Stomach smooth muscle (tissue), 2 donors: ENCODE measurements around the gene DNAJB8.

Experiments
- H3K27ac ChIP-seq: one replicate; pipeline ENCODE4 v1.7.0; 2013; ENCODE audit warnings: mild to moderate bottlenecking, low read length, inconsistent platforms
- H3K27me3 ChIP-seq, 2 donors: one replicate each; pipeline ENCODE4 v1.7.0; 2013; ENCODE audit warnings: low read length in 2 of 2; ENCODE audit not compliant: insufficient read depth in 2 of 2, control insufficient read depth in 1 of 2
- H3K36me3 ChIP-seq, 2 donors: one replicate each; pipeline ENCODE4 v1.7.0; 2013; ENCODE audit warnings: low read length in 2 of 2; ENCODE audit not compliant: control insufficient read depth in 2 of 2, insufficient read depth in 2 of 2
- H3K4me1 ChIP-seq: one replicate; pipeline ENCODE4 v1.7.0; 2013; ENCODE audit warnings: low read length; ENCODE audit not compliant: control insufficient read depth, insufficient read depth
- H3K4me3 ChIP-seq, 2 donors: one replicate each; pipeline ENCODE4 v1.7.0; 2013; ENCODE audit warnings: low read length in 2 of 2
- H3K9ac ChIP-seq, 2 donors: one replicate each; pipeline ENCODE4 v1.7.0; 2013; ENCODE audit warnings: low read length in 2 of 2, mild to moderate bottlenecking in 1 of 2
- H3K9me3 ChIP-seq, 2 donors: one replicate each; pipeline ENCODE4 v1.7.0; 2013; ENCODE audit warnings: low read length in 2 of 2; ENCODE audit not compliant: control insufficient read depth in 2 of 2
- donor health status: healthy.
- donor health status: Pancreatic carcinoma.

DNAJB8 gene

GRCh38 chr3:128425142-128425845 is 41.4 kb downstream of the DNAJB8 start:
- H3K4me1 ChIP-seq: peaks cover 10% of the 10 kb centered on the region
- peaks cover 4 to 27% of the 10 kb centered on the region in 2 donors for H3K27me3 ChIP-seq
- H3K9ac ChIP-seq: no peak overlapping the region
- no peaks in the 10 kb centered on the region for H3K36me3 ChIP-seq
- H3K4me3 ChIP-seq: no peak overlapping the region
- H3K27ac ChIP-seq: no peak overlapping the region
- no peaks in the 10 kb centered on the region for H3K9me3 ChIP-seq

DNA sequence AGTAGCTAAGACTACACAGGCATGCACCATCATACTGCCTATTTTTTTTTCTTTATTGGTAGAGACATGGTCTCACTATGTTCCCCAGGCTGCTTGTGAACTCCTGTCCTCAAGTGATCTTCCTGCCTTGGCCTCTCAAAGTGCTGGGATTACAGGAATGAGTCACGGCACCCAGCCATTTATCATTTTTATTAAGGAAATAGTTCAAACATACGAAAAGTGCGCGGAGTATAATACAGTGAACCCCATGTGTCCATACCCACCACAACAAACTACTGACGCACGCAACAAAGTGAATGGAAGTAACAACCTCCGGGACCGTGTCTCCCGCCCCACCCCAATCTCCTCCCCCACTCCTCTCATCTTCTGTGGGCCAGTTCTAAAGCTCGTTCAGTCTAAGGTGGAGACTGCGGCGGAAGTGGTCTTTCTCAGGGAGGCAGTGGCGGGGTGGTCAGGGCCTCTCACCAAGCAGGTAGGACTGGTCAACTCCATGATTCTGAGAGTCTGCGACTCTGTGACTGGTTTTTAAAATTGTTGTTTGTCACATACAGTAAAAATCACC is 42.1 kb downstream of the DNAJB8 start:
- Histone ChIP-seq H3K9ac (no peak overlapping the region), H3K4me1 (peaks cover 10% of the 10 kb centered on the region), H3K36me3 (no peaks in the 10 kb centered on the region), H3K9me3 (no peaks in the 10 kb centered on the region), H3K27ac (no peak overlapping the region), H3K27me3 (peaks cover 2 to 26% of the 10 kb centered on the region in 2 donors), H3K4me3 (no peak overlapping the region)

DNA sequence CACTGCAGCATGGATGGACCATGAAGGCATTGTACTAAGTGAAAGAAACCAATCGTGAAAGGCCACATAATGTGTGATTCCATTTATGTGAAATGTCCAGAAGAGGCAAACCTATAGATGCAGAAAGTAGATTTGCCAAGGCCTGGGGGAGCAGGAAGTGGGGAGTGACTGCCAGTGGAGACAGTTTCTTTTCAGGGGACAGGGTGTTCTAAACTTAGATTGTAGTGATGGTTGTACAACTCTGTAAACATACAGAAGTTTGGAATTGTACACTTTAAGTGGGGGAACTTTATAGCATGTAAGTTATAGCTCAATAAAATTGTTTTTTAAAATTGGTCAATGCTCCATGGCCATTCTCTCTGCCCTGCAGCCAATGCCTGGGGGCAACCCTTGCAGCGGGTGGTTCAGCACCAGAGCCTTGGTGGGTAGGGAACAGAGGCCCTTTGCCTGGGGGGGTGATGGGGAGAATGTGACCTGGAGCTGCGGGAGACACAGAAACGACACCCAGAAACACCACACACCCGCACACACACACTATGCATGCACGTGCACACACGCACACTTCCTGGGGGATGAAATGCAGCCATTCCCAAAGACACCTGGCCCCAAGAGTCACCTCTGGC is 43.1 kb downstream of the DNAJB8 start:
- Histone ChIP-seq H3K27ac (no peak overlapping the region), H3K4me3 (no peak overlapping the region)

GRCh38 chr3:128422762-128423524 is 43.7 kb downstream of the DNAJB8 start:
- Histone ChIP-seq H3K9me3 (peaks cover 0 to 4% of the 10 kb centered on the region in 2 donors), H3K9ac (no peak overlapping the region), H3K27ac (no peak overlapping the region), H3K36me3 (no peaks in the 10 kb centered on the region), H3K27me3 (peaks cover 0 to 19% of the 10 kb centered on the region in 2 donors), H3K4me1 (peaks cover 10% of the 10 kb centered on the region), H3K4me3 (no peak overlapping the region)

More for the DNA sequence above, 43.1 kb downstream of the DNAJB8 start:
- H3K4me1 ChIP-seq: peaks cover 10% of the 10 kb centered on the region
- no peaks in the 10 kb centered on the region for H3K36me3 ChIP-seq
- H3K9ac ChIP-seq: no peak overlapping the region
- peaks cover 0 to 26% of the 10 kb centered on the region in 2 donors for H3K27me3 ChIP-seq
- peaks cover 0 to 4% of the 10 kb centered on the region in 2 donors for H3K9me3 ChIP-seq

- peaks cover 0 to 4% of the 10 kb centered on the region in 2 donors for H3K9me3 ChIP-seq
- H3K9ac ChIP-seq: no peak overlapping the region
- H3K27me3 ChIP-seq: peaks cover 0 to 12% of the 10 kb centered on the region in 2 donors
- H3K4me3 ChIP-seq: no peak overlapping the region
- no peaks in the 10 kb centered on the region for H3K36me3 ChIP-seq
- no peak overlapping the region for H3K27ac ChIP-seq
- H3K4me1 ChIP-seq: peaks cover 10% of the 10 kb centered on the region
Measured at GRCh38 chr3:128421966-128422365, 44.7 kb downstream of the DNAJB8 start.

- H3K9ac ChIP-seq: no peak overlapping the region
- peaks cover 7% of the 10 kb centered on the region for H3K4me1 ChIP-seq
- peaks cover 0 to 4% of the 10 kb centered on the region in 2 donors for H3K9me3 ChIP-seq
- H3K27me3 ChIP-seq: peaks cover 0 to 8% of the 10 kb centered on the region in 2 donors
- H3K36me3 ChIP-seq: no peaks in the 10 kb centered on the region
- no peak overlapping the region for H3K27ac ChIP-seq
- no peak overlapping the region for H3K4me3 ChIP-seq
Measured at GRCh38 chr3:128421439-128421836, 45.3 kb downstream of the DNAJB8 start.

DNA sequence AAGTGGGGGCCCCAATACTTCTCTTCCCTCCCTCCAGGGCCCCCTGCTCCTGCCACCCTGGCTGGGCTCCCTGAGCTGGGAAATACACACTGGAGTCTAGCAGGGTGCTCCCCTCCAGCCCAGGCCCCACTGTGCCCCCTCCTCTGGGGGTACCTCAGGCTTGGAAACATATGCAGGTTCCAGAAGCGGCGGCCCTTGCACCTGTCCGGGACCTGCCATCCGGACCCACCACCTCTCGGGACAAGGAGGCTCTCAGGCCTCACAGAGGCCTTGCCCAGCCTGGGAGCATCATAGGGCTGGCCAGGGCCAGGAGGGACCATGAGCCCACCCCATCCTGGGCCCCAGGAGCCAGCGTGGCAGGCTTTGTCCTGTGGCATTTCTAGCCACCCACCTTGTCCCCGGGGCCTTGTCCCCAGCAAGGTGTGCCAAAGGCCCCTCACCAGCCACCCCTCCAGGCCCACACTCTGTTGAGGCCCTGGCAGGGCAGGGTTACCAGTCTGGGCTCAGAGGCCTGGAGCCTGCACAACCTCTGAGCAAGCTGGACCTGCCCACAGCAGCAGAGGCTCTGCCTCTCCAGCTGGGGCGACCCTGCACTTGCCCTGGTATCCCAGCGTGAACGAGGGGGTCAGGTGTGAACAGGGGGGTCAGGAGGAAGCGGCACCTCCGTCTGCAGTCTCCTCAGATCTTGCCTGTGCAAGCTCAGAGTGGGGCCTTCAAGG is 45.8 kb downstream of the DNAJB8 start:
- H3K36me3 ChIP-seq: no peaks in the 10 kb centered on the region
- H3K9ac ChIP-seq: no peak overlapping the region
- H3K9me3 ChIP-seq: peaks cover 0 to 4% of the 10 kb centered on the region in 2 donors
- H3K4me3 ChIP-seq: no peak overlapping the region
- peaks cover 2% of the 10 kb centered on the region for H3K4me1 ChIP-seq
- H3K27me3 ChIP-seq: peaks cover 0 to 3% of the 10 kb centered on the region in 2 donors
- H3K27ac ChIP-seq: no peak overlapping the region

- no peak overlapping the region for H3K9ac ChIP-seq
- no peaks in the 10 kb centered on the region for H3K4me1 ChIP-seq
- H3K27me3 ChIP-seq: no peaks in the 10 kb centered on the region
- peaks cover 0 to 4% of the 10 kb centered on the region in 2 donors for H3K9me3 ChIP-seq
- no peaks in the 10 kb centered on the region for H3K36me3 ChIP-seq
- no peak overlapping the region for H3K4me3 ChIP-seq
- H3K27ac ChIP-seq: no peak overlapping the region
Measured at GRCh38 chr3:128420289-128420688, 46.4 kb downstream of the DNAJB8 start.

- Histone ChIP-seq H3K36me3 (no peaks in the 10 kb centered on the region), H3K27ac (no peak overlapping the region), H3K4me3 (no peak overlapping the region), H3K4me1 (no peaks in the 10 kb centered on the region), H3K9me3 (peaks cover 0 to 4% of the 10 kb centered on the region in 2 donors), H3K9ac (no peak overlapping the region), H3K27me3 (no peaks in the 10 kb centered on the region)
Measured at GRCh38 chr3:128419311-128419710, 47.4 kb downstream of the DNAJB8 start.

DNA sequence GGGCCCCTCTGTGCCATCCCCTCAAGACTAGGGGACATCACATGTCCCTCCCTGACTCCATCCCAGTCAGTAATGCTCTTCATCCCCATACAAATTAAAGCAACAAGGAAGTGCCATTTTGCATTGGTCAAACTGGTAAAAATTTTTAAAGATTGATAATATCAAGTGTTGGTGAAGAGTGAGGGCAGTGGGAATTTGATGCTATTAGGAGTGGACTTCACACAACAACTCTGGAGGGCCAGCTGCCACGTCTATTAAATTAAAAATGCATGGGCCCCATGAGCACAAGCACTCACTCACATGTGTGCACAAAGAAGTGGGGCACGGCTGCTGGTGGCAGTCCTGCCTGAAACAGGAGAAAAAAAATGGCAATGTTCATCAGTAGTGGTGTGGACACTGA is 47.8 kb downstream of the DNAJB8 start:
- Histone ChIP-seq H3K4me1 (no peaks in the 10 kb centered on the region), H3K27ac (no peak overlapping the region), H3K36me3 (no peaks in the 10 kb centered on the region)

More for the DNA sequence above, 47.8 kb downstream of the DNAJB8 start:
- Histone ChIP-seq H3K27me3 (no peaks in the 10 kb centered on the region), H3K4me3 (no peak overlapping the region), H3K9ac (no peak overlapping the region), H3K9me3 (peaks cover 0 to 4% of the 10 kb centered on the region in 2 donors)
